ENCODE data around the gene ZC3H11A.

- TF ChIP-seq POLR2A (IDR thresholded peaks at IDR 0.05) (no peak), CTCF (IDR thresholded peaks at IDR 0.05) (no peak)
Observed at GRCh38 chr1:203818399-203818798, 23.0 kb downstream of the ZC3H11A start.
